Mammary epithelial cell (primary cell): ENCODE measurements around the gene SGK2.

Experiments used
- CTCF ChIP-seq, 2 donors: IDR thresholded peaks in 1 of 2; conservative IDR thresholded peaks in 1 of 2; 2 replicates each; pipeline ENCODE4 v1.5.1; 2011 to 2012; ENCODE audit warnings: inconsistent platforms in 2 of 2, low read length in 2 of 2, mild to moderate bottlenecking in 2 of 2, control low read depth in 1 of 2, low read depth in 1 of 2; ENCODE audit not compliant: insufficient read depth in 1 of 2; ENCODE audit errors: extremely low read depth in 1 of 2
- EZH2 ChIP-seq: IDR thresholded peaks from 2 replicates; pipeline ENCODE4 v1.6.1; 2012; ENCODE audit warnings: low read length, inconsistent platforms, borderline replicate concordance

GRCh38 chr20:43515628-43516027 lies 43.2 kb upstream of the SGK2 start:
- no peak for TF ChIP-seq EZH2
- no peak for TF ChIP-seq CTCF (conservative IDR thresholded peaks at IDR 0.05 in 1 of 2, IDR thresholded peaks at IDR 0.05 in 1 of 2; ENCODE audit: extremely low read depth in 1 of 2, insufficient read depth in 1 of 2, low read depth in 1 of 2, low read length in 2 of 2)
